Fibroblast of the conjunctiva (primary cell): ENCODE data around the gene PAEP.

Source experiments
- DNase-seq: peaks from one replicate; pipeline ENCODE4 v3.0.0-alpha.2; 2010; ENCODE audit warnings: low read depth

Gene PAEP

GRCh38 chr9:135579889-135580660 is 18.5 kb downstream of the PAEP start:
- DNase-seq, result no peak

DNA sequence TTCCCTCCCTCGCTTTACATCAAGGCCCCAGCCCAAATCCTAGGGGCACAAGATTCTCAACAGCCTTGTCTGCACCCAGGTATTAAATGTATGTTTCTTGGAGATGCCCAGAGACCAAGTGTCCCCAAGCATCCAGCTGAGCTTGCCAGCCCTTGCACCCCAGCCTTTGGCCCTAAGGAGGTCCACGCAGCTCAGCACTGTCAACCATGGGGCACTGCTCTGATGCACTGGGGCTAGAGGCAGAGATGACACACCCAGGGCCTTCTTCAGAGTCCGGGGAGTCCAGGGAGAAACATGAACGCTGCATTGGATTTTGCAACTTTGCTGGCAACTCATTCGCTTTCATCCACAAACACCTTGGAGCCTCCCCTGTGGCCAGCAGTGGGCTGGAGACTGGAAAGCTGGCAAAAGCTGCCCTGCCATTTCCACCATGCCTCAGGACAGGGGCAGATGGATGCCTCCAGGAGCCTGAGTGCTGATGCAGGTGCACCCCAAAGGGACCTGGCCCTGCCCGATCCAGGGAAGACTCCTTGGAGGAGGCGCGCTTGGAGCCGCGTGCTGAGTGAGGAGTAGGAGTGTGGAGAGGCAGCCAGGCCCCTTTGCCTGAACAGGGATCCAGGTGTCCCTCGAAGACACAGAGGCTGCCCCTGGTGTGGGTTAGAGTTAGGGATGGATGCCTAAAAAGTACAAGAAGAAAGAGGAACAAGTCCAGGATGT is 19.3 kb downstream of the PAEP start:
- DNase-seq, result no peak

DNA sequence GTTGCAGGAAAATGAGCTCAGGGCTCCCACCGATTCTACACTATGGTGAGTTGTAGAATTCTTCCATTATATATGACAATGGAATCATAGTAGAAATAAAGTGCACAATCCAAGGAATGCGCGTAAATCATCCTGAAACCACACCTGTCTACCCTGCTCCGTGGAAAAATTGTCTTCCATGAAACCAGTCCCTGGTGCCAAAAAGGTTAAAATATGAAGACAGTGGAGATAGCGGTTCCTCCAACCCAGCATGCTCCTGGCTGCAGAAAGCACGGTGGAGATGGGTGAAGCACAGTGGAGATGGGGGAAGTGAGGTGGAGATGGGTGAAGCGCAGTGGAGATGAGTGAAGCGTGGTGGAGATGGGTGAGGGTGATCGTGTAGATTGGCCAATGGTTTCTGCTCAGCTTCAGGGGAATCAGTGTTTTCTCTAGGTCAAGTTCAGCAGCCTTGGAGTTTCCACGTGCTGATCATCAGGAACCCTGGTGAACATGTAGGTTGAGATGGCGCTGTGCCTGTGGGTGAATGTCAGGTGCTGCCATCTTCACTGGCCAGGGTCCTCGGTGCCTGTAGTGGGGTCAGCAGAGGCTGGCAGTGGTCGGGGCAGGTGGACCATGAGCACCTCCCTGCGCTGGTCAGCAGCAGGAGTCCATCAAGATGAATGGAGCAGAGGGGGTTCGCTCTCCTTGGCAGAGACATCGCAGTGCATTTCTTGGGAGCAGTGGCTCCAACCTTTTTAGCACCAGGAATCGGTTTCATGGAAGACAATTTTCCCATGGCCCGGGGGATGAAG is 20.3 kb downstream of the PAEP start:
- no peak for DNase-seq

DNA sequence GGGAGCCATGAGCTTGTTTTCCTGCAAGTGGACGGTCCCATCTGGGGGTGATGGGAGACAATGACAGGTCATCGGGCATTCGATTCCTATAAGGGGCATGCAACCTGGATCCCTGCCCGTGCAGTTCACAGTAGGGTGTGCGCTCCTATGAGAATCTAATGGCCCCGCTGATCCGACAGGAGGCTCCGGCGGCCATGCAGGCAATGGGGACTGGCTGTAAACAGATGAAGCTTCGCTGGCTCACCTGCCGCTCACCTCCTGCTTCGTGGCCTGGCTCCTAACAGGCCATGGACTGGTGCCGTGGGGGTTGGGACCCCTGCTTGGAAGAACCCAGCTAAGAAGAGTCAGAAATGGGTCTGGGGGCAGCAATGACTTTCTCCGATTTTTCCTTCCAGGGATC is 21.0 kb downstream of the PAEP start:
- DNase-seq, result no peak

DNA sequence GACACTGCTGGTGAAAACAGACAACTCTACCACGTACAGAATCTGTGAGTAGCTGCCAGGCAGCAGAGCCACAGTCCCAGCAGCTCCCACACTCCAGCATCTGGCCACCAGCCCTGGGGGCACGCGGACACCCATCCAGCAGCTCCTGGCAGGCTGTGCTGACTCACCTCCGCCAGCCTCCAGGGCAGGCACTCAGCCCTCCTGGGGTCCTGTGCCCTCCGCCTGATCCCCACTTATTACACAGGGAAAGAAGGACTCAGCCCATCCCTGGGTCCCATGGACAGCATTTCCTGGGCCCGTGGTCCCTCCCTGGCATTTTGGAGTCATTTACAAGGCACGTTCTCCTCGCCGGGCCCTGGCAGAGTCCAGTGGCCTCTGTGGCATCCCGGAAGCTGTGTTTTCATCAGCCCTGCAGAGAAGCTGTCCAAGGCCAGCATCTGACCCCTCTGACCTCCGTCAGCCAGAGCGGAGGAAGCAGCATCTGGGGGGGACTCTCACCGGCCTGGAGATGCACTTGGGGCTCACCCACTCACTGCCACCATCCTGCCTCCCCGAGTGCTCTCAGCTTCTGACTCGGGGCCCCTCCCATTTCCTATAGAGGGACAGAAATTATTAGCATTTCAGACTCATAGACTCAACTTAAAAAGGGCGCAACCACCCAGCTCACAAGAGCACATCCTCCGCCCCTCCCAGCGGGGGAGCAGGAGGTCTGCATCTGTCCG is 21.6 kb downstream of the PAEP start:
- no peak for DNase-seq

- DNase-seq, result no peak
Measured at GRCh38 chr9:135583688-135584011, 22.1 kb downstream of the PAEP start.

- no peak for DNase-seq
Measured at GRCh38 chr9:135584371-135584770, 22.8 kb downstream of the PAEP start.

DNA sequence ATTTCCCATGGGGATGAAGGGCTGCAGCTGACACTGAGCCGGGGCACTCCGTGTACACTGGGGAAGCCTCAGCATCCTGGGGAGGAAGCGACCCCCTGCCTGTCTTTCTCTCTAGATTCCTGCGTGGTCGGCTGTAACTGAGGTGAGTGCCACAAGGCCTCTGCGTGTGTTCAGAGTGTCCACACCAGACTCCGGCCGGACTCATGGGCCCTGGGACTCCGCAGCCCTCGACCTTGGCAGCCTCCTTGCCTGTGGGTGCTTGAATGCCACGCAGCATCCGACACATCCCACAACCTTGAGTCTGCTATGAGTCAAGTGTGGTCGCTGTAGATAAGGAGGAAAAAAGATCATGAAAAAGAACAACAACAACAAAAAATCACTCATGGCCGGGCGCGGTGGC is 23.4 kb downstream of the PAEP start:
- no peak for DNase-seq

- DNase-seq, result no peak
Measured at GRCh38 chr9:135586601-135587109, 25.1 kb downstream of the PAEP start.

- no peak for DNase-seq
Measured at GRCh38 chr9:135587658-135588057, 26.1 kb downstream of the PAEP start.

- no peak for DNase-seq
Measured at GRCh38 chr9:135588371-135588770, 26.8 kb downstream of the PAEP start.

GRCh38 chr9:135588886-135589595 is 27.5 kb downstream of the PAEP start:
- no peak for DNase-seq

- no peak for DNase-seq
Measured at GRCh38 chr9:135589596-135590485, 28.3 kb downstream of the PAEP start.

- DNase-seq, result no peak
Measured at GRCh38 chr9:135590486-135591079, 29.0 kb downstream of the PAEP start.

DNA sequence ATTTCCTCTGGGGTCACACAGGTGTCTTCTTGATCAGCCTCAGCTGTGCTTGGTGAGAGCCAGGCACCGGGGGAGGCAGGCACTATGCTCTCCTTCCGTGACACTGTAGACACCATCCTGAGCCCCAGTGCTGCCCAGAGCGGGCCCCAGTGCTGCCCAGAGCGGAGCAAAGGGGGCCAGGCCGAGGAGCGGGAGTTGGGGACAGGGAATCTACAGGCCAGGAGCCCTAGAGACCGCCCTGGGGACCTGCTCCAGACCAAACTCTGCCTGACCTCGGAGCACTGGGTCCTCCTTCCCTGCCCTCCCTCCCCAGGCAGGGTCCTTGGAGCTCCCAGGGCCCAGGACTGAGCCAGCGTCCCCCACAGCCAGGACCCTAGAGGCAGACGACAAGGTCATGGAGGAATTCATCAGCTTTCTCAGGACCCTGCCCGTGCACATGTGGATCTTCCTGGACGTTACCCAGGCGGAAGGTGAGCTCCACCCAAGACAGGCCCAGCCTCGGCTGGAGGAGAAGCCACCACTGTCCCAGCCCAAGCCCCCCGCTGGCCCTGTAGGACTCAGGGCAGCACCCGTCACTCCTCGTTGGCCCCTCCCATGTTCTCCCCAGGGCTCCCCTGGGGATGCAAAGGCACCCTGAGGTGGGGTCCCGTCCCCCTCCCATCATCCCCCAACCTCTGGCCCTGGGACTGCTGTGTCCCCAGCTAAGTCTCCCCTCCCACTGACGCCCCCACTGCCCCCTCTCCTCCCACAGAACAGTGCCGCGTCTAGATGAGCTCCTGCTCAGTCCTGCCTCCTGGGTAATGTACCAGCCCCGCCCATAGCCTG is 30.2 kb downstream of the PAEP start:
- no peak for DNase-seq

DNA sequence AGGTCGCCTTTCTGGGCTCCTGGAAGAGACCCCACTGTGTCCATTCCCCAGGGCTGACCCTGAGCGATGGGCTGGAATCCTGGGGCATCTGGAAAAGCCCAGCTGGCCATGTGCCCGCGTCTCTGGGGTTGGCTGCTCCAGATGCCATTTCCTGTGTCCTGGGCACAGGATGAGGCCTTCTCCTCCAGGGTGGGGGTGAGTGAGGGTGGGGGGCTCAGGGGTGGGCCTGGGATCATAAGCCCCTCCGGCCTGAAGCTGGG is 30.7 kb downstream of the PAEP start:
- no peak for DNase-seq

GRCh38 chr9:135592625-135593024 is 31.1 kb downstream of the PAEP start:
- no peak for DNase-seq

GRCh38 chr9:135596211-135596610 is 34.7 kb downstream of the PAEP start:
- DNase-seq, result no peak

- no peak for DNase-seq
Measured at GRCh38 chr9:135600296-135600817, 38.8 kb downstream of the PAEP start.
